K562 (cell line): ENCODE results near the gene TMEM107. TPM values are rescaled to one million over a fixed set of nuclear protein-coding genes. Genes with fewer than 3 reads are reported as not detected.

Experiments
- CREB1 ChIP-seq, 2 experiments: sonication (generic) in 1 of 2; formaldehyde crosslinking in 1 of 2; IDR thresholded peaks; 2 replicates each; pipeline versions ENCODE4 v1.6.1 to v1.8.0; 2012 to 2022; ENCODE audit warnings: inconsistent platforms in 1 of 2, mild to moderate bottlenecking in 1 of 2, missing genetic modification reagents in 1 of 2, moderate library complexity in 1 of 2
- DLX4 ChIP-seq: fragments of 250-450 bp; sonication (Bioruptor Pico); IDR thresholded peaks from 2 replicates; pipeline ENCODE4 v1.6.1; 2021; ENCODE audit warnings: mild to moderate bottlenecking
- E2F6 ChIP-seq, 2 experiments: IDR thresholded peaks; 2 replicates each; pipeline ENCODE4 v1.6.1; 2011; ENCODE audit warnings: borderline replicate concordance in 1 of 2, control low read depth in 1 of 2, low read depth in 1 of 2, low read length in 1 of 2, mild to moderate bottlenecking in 1 of 2, mixed read lengths in 1 of 2, moderate library complexity in 1 of 2; ENCODE audit not compliant: insufficient read depth in 1 of 2, insufficient read length in 1 of 2, poor library complexity in 1 of 2, severe bottlenecking in 1 of 2; ENCODE audit errors: extremely low read depth in 1 of 2
- HDGF ChIP-seq: fragments of 450-650 bp; IDR thresholded peaks from 2 replicates; pipeline ENCODE4 v1.6.1; 2016
- NR3C1 ChIP-seq: sonication (generic); formaldehyde crosslinking; IDR thresholded peaks from 2 replicates; pipeline ENCODE4 v1.8.1; 2022; ENCODE audit warnings: missing genetic modification reagents
- RBFOX2 ChIP-seq: fragments of 200-400 bp; formaldehyde crosslinking; IDR thresholded peaks from 2 replicates; pipeline ENCODE4 v1.6.1; 2017; ENCODE audit warnings: low read depth, mild to moderate bottlenecking, low read length, moderate library complexity
- TEAD2 ChIP-seq: fragments of 450-650 bp; IDR thresholded peaks from 2 replicates; pipeline ENCODE4 v1.6.1; 2016; ENCODE audit warnings: missing genetic modification characterization, control low read depth, missing compliant biosample characterization
- polyA plus RNA-seq, 8 experiments: library from polyadenylated mRNA; depleted of rRNA in 4 of 8; stranded (reverse) in 5 of 8; unstranded in 3 of 8; fragments of >200 nt; fragmentation: Nextera tagmentation in 2 of 8; fragmentation: Illumina TruSeq in 1 of 8; extraction: Ambion mirVana in 2 of 8; extraction: Trizol in 1 of 8; gene quantifications; 2 replicates each; pipeline versions ENCODE4 v1.2.1 to v1.2.3, GENCODE V29; 2011 to 2014; ENCODE audit warnings: inconsistent platforms in 1 of 8, missing spikeins in 1 of 8
- total RNA-seq, 7 experiments: library from RNA; depleted of rRNA in 6 of 7; stranded (reverse); fragments of >200 nt in 6 of 7; fragmentation: Illumina TruSeq in 2 of 7; extraction: Trizol in 2 of 7; gene quantifications; 2 replicates each; pipeline versions ENCODE4 v1.2.1 to v1.2.3, GENCODE V29; 2011 to 2021; ENCODE audit warnings: low replicate concordance in 1 of 7
- TF ChIP-seq, protein P1 (sequence below), 2 experiments: IDR thresholded peaks; 2 replicates each; pipeline ENCODE4 v1.6.1; 2012; ENCODE audit warnings: improper control_type of control experiment in 2 of 2, low read depth in 2 of 2, low read length in 2 of 2, borderline replicate concordance in 1 of 2

Gene TMEM107
- total and polyA plus RNA-seq, 9 of the 15 experiments (the other 6 are each of a cell fraction or from before 2014, with no cell fraction given), result 7.1 to 26.2 (median 16.9) TPM

- TF ChIP-seq E2F6 (IDR thresholded peaks at IDR 0.05; ENCODE audit: borderline replicate concordance in 1 of 2, extremely low read depth in 1 of 2, insufficient read depth in 1 of 2, insufficient read length in 1 of 2, low read depth in 1 of 2, low read length in 1 of 2, poor library complexity in 1 of 2, severe bottlenecking in 1 of 2) (peak in 1 of 2 experiments; percentile 55), CREB1 (IDR thresholded peaks at IDR 0.05) (peak; percentile 40; the same call in 1 of the 2 replicates), CREB1 (CRISPR knock-in tag; IDR thresholded peaks at IDR 0.05) (no peak), DLX4 (CRISPR knock-in tag) (no peak), NR3C1 (CRISPR knock-in tag) (no peak), RBFOX2 (peak; percentile 3; the same call in 1 of the 2 replicates), HDGF (0 out of 2 replicates have a peak, but pooled peaks have one; percentile 50), TEAD2 (no peak)
- TF ChIP-seq, protein P1, sequence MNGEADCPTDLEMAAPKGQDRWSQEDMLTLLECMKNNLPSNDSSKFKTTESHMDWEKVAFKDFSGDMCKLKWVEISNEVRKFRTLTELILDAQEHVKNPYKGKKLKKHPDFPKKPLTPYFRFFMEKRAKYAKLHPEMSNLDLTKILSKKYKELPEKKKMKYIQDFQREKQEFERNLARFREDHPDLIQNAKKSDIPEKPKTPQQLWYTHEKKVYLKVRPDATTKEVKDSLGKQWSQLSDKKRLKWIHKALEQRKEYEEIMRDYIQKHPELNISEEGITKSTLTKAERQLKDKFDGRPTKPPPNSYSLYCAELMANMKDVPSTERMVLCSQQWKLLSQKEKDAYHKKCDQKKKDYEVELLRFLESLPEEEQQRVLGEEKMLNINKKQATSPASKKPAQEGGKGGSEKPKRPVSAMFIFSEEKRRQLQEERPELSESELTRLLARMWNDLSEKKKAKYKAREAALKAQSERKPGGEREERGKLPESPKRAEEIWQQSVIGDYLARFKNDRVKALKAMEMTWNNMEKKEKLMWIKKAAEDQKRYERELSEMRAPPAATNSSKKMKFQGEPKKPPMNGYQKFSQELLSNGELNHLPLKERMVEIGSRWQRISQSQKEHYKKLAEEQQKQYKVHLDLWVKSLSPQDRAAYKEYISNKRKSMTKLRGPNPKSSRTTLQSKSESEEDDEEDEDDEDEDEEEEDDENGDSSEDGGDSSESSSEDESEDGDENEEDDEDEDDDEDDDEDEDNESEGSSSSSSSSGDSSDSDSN (IDR thresholded peaks at IDR 0.05; ENCODE audit: borderline replicate concordance in 1 of 2, low read depth in 2 of 2, low read length in 2 of 2), result no peak
Observed at GRCh38 chr17:8162997-8163977, 12.9 kb downstream of the TMEM107 start (continued).
